DND-41 (cell line): ENCODE data around the gene LAMB3.

Source experiments
- ATAC-seq: fragments of 200-7000 bp; cut with Tn5 transposase; 3 replicates; pipeline ENCODE4 v1.9.1; 2021; ENCODE audit warnings: low read depth; ENCODE audit not compliant: insufficient read depth
- DNase-seq: peaks from one replicate; pipeline ENCODE4 v3.0.0-alpha.2; 2020
- H2AFZ ChIP-seq: 2 replicates; pipeline ENCODE4 v1.6.0; 2012; ENCODE audit warnings: low read depth, low read length
- H3K27ac ChIP-seq: 2 replicates; pipeline ENCODE4 v1.5.1; 2012; ENCODE audit warnings: low read length, inconsistent platforms
- H3K27me3 ChIP-seq: fragments of 200-600 bp; sonication (generic); 2 replicates; pipeline ENCODE4 v1.6.0; 2012; ENCODE audit warnings: low read length, mild to moderate bottlenecking, inconsistent platforms; ENCODE audit not compliant: insufficient read depth, poor library complexity
- H3K36me3 ChIP-seq: 2 replicates; pipeline ENCODE4 v1.5.1; 2012; ENCODE audit warnings: low read length, inconsistent platforms; ENCODE audit not compliant: insufficient read depth
- H3K4me1 ChIP-seq: 2 replicates; pipeline ENCODE4 v1.5.1; 2012; ENCODE audit warnings: mild to moderate bottlenecking, low read length; ENCODE audit not compliant: insufficient read depth
- H3K4me2 ChIP-seq: 2 replicates; pipeline ENCODE4 v1.6.0; 2012; ENCODE audit warnings: mild to moderate bottlenecking, moderate library complexity, low read length, inconsistent platforms; ENCODE audit not compliant: insufficient read depth
- H3K4me3 ChIP-seq, 2 experiments: fragments of 200-600 bp in 1 of 2; shearing (Covaris generic) in 1 of 2; 2 replicates each; pipeline ENCODE4 v1.5.1; 2012 to 2016; ENCODE audit warnings: inconsistent platforms in 2 of 2, low read length in 2 of 2, mild to moderate bottlenecking in 2 of 2, low read depth in 1 of 2, moderate library complexity in 1 of 2
- H3K79me2 ChIP-seq: 2 replicates; pipeline ENCODE4 v1.6.0; 2012; ENCODE audit warnings: low read length, inconsistent platforms; ENCODE audit not compliant: insufficient read depth
- H3K9ac ChIP-seq: 2 replicates; pipeline ENCODE4 v1.6.0; 2012; ENCODE audit warnings: low read depth, mild to moderate bottlenecking, inconsistent platforms, low read length, moderate library complexity
- H3K9me3 ChIP-seq: 2 replicates; pipeline ENCODE4 v1.5.1; 2012; ENCODE audit warnings: low read length, moderate library complexity, mild to moderate bottlenecking, inconsistent platforms; ENCODE audit not compliant: insufficient read depth, severe bottlenecking
- H4K20me1 ChIP-seq: 2 replicates; pipeline ENCODE4 v1.6.0; 2012; ENCODE audit warnings: low read length; ENCODE audit not compliant: insufficient read depth
- EZH2 ChIP-seq: IDR thresholded peaks from 3 replicates; pipeline ENCODE4 v1.6.1; 2012; ENCODE audit warnings: borderline replicate concordance, low read depth, mild to moderate bottlenecking, moderate library complexity, low read length, inconsistent platforms; ENCODE audit not compliant: severe bottlenecking
- TF ChIP-seq, protein P1 (sequence below): IDR thresholded peaks from 2 replicates; pipeline ENCODE4 v1.5.1; 2012; ENCODE audit warnings: borderline replicate concordance, low read length, moderate library complexity, mild to moderate bottlenecking; ENCODE audit not compliant: poor library complexity, severe bottlenecking; ENCODE audit errors: extremely low read depth

The LAMB3 gene

DNA sequence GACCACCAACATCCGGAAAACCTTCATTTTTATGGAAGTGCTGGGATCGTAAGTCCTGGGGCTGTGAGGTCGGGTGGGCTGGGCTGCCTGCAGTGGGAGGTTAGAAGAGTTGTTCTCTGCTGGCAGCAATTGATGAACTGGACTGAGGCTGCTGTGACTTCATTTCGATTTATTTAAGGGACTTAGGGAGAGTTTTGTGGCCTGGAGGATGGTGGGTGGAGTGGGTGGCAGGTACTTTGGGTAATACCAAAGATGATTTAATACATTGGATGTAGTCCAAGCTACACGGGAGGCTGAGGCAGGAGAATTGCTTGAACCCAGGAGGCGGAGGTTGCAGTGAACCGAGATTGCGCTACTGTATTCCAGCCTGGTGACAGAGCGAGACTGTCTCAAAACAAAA is 57.2 kb downstream of the LAMB3 start:
- no peaks in the 10 kb centered on the region for H3K36me3 ChIP-seq
- H3K4me3 ChIP-seq = no peak overlapping the region
- no peak overlapping the region for H3K9ac ChIP-seq
- no peaks in the 10 kb centered on the region for H3K9me3 ChIP-seq
- H2AFZ ChIP-seq = no peak overlapping the region
- no peak overlapping the region for H3K4me2 ChIP-seq
- DNase-seq (no peak), ATAC-seq (no peak)
- H3K27me3 ChIP-seq = peaks cover 25% of the 10 kb centered on the region
- H3K79me2 ChIP-seq = no peaks in the 10 kb centered on the region
- H3K4me1 ChIP-seq = no peaks in the 10 kb centered on the region
- H3K27ac ChIP-seq = no peak overlapping the region
- TF ChIP-seq, protein P1, sequence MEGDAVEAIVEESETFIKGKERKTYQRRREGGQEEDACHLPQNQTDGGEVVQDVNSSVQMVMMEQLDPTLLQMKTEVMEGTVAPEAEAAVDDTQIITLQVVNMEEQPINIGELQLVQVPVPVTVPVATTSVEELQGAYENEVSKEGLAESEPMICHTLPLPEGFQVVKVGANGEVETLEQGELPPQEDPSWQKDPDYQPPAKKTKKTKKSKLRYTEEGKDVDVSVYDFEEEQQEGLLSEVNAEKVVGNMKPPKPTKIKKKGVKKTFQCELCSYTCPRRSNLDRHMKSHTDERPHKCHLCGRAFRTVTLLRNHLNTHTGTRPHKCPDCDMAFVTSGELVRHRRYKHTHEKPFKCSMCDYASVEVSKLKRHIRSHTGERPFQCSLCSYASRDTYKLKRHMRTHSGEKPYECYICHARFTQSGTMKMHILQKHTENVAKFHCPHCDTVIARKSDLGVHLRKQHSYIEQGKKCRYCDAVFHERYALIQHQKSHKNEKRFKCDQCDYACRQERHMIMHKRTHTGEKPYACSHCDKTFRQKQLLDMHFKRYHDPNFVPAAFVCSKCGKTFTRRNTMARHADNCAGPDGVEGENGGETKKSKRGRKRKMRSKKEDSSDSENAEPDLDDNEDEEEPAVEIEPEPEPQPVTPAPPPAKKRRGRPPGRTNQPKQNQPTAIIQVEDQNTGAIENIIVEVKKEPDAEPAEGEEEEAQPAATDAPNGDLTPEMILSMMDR = no peak
- TF ChIP-seq EZH2 = no peak
- H4K20me1 ChIP-seq = no peaks in the 10 kb centered on the region

DNA sequence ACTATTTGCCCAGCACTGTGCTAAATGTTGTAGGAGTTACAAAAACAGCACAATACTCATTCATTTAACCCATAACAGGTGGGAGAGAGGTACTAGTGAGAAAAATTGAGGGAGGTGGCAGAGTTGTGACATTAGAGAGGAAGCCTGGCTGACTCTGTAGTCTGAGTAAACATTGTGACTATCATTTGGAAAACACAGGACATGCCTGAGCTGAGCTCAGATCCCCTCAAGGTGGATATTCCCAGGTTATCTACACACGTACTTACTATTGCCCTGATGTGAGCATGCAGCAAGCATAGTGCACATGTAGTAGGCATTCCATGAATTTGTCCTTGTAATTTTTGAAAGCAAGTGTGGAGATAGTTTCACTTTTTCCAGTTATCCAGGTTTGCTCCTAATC is 57.8 kb downstream of the LAMB3 start:
- no peaks in the 10 kb centered on the region for H3K79me2 ChIP-seq
- no peak for TF ChIP-seq EZH2
- TF ChIP-seq, protein P1 = no peak
- H3K27me3 ChIP-seq = peaks cover 25% of the 10 kb centered on the region
- no peak overlapping the region for H3K4me2 ChIP-seq
- no peak overlapping the region for H2AFZ ChIP-seq
- ATAC-seq (no peak), DNase-seq (no peak)
- H4K20me1 ChIP-seq = no peaks in the 10 kb centered on the region
- no peak overlapping the region for H3K27ac ChIP-seq
- H3K9me3 ChIP-seq = no peaks in the 10 kb centered on the region
- no peaks in the 10 kb centered on the region for H3K4me1 ChIP-seq
- H3K4me3 ChIP-seq = no peak overlapping the region
- no peak overlapping the region for H3K9ac ChIP-seq
- no peaks in the 10 kb centered on the region for H3K36me3 ChIP-seq

DNA sequence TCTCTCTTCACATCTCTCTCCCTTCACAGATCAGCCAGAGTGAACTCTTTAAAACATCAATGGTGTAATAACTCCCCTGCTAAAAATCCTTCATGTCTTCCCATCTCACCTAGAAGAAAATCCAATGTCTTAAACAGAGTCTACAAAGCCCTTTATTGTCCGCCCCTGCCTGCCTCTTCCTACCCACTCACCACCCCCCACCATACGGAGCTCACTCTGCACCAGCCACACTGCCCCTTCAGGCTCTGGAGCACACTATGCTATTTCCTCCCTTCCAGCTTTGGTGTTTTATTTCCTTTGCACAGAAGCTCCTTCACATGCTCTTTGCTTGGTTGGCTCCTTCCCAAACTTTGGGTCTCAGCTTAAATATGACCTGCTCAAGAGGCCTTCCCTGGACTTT is 58.5 kb downstream of the LAMB3 start:
- ATAC-seq (no peak), DNase-seq (no peak)
- Histone ChIP-seq H3K9ac (no peak overlapping the region), H3K36me3 (no peaks in the 10 kb centered on the region), H3K4me2 (no peak overlapping the region), H3K4me1 (no peaks in the 10 kb centered on the region), H3K4me3 (no peak overlapping the region), H3K9me3 (no peaks in the 10 kb centered on the region), H4K20me1 (no peaks in the 10 kb centered on the region), H3K79me2 (no peaks in the 10 kb centered on the region), H3K27ac (no peak overlapping the region), H3K27me3 (peaks cover 25% of the 10 kb centered on the region), H2AFZ (no peak overlapping the region)
- no peak for TF ChIP-seq EZH2
- TF ChIP-seq, protein P1 = no peak

DNA sequence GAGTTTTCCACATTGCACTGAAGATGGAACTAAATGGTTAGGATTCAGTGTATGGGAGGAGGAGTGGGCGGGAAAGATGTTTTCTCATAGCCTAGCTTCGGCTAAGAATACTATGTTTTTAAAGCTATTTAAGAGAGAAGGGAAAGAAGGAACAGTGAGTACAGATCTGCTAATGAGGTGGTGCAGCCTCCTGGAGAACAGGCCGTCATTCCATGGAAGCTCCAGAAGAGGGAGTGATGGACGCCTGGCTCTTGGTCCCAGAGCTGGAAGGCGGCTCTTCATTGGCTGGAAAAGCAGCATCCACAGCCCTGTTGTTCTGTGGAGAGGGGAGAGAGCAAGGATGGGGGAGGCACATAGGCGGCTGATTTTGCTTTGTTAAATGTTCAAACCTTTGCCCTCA is 61.8 kb downstream of the LAMB3 start:
- no peaks in the 10 kb centered on the region for H3K9me3 ChIP-seq
- no peaks in the 10 kb centered on the region for H3K79me2 ChIP-seq
- DNase-seq (no peak), ATAC-seq (no peak)
- H4K20me1 ChIP-seq = no peaks in the 10 kb centered on the region
- H3K4me2 ChIP-seq = no peak overlapping the region
- H3K4me1 ChIP-seq = no peaks in the 10 kb centered on the region
- H3K36me3 ChIP-seq = no peaks in the 10 kb centered on the region
- H3K9ac ChIP-seq = no peak overlapping the region
- no peak overlapping the region for H2AFZ ChIP-seq
- H3K27ac ChIP-seq = no peak overlapping the region
- no peak overlapping the region for H3K4me3 ChIP-seq
- peaks cover 21% of the 10 kb centered on the region for H3K27me3 ChIP-seq
- no peak for TF ChIP-seq EZH2
- TF ChIP-seq, protein P1 = no peak
